Smooth muscle cell (in vitro differentiated cells): ENCODE data around the gene POMT1. TPM values are rescaled to one million over a fixed set of nuclear protein-coding genes. Genes with fewer than 3 reads are reported as not detected.

Experiments used
- DNase-seq: peaks from one replicate; lab custom pipeline; 2025; ENCODE audit not compliant: unreplicated experiment; lab: John Stamatoyannopoulos, UW
- H2AFZ ChIP-seq: fragments of 200-600 bp; sonication (generic); 2 replicates; pipeline ENCODE4 v1.6.0; 2016; ENCODE audit warnings: antibody characterized with exemption, low read depth, mild to moderate bottlenecking
- H3F3A ChIP-seq: fragments of 200-600 bp; sonication (generic); 2 replicates; pipeline ENCODE4 v1.6.0; 2017; ENCODE audit warnings: antibody characterized with exemption, low read depth
- H3K27ac ChIP-seq: fragments of 200-600 bp; sonication (generic); 2 replicates; pipeline ENCODE4 v1.5.1; 2016; ENCODE audit warnings: low read depth, mild to moderate bottlenecking
- H3K27me3 ChIP-seq: fragments of 200-600 bp; sonication (generic); 2 replicates; pipeline ENCODE4 v1.6.1; 2016; ENCODE audit warnings: low read depth, mild to moderate bottlenecking
- H3K36me3 ChIP-seq: fragments of 200-600 bp; sonication (generic); 2 replicates; pipeline ENCODE4 v1.5.1; 2016; ENCODE audit warnings: low read depth
- H3K4me1 ChIP-seq: fragments of 200-600 bp; sonication (generic); 2 replicates; pipeline ENCODE4 v1.5.1; 2016; ENCODE audit warnings: low read depth
- H3K4me2 ChIP-seq: fragments of 200-600 bp; sonication (generic); 2 replicates; pipeline ENCODE4 v1.6.0; 2016; ENCODE audit warnings: mild to moderate bottlenecking
- H3K4me3 ChIP-seq: fragments of 200-600 bp; sonication (generic); 2 replicates; pipeline ENCODE4 v1.5.1; 2016; ENCODE audit warnings: mild to moderate bottlenecking
- H3K79me2 ChIP-seq: fragments of 200-600 bp; sonication (generic); 2 replicates; pipeline ENCODE4 v1.6.0; 2016; ENCODE audit warnings: low read depth, mild to moderate bottlenecking
- H3K9ac ChIP-seq: fragments of 200-600 bp; sonication (generic); 2 replicates; pipeline ENCODE4 v1.6.0; 2016; ENCODE audit warnings: low read depth
- H3K9me3 ChIP-seq: fragments of 200-600 bp; sonication (generic); replicated peaks from 2 replicates; pipeline ENCODE4 v1.5.1; 2016; ENCODE audit warnings: low read depth
- H4K20me1 ChIP-seq: fragments of 200-600 bp; sonication (generic); 2 replicates; pipeline ENCODE4 v1.6.0; 2016; ENCODE audit warnings: low read depth
- WGBS: methylation state at CpG from one replicate; pipeline ENCODE4 v1.1.7; 2016; ENCODE audit warnings: low lambda C conversion rate; 5-methylcytosine and 5-hydroxymethylcytosine counted together
- polyA plus RNA-seq: library from polyadenylated mRNA; unstranded; fragments of >200 nt; fragmentation: Nextera tagmentation; extraction: Ambion mirVana; gene quantifications from 2 replicates; pipeline ENCODE4 v1.2.1, GENCODE V29; 2016
- total RNA-seq: library from RNA; depleted of rRNA; stranded (reverse); fragments of >200 nt; gene quantifications from 2 replicates; pipeline ENCODE4 v1.2.3, GENCODE V29; 2014
- TF ChIP-seq, protein P1 (sequence below): fragments of 200-600 bp; sonication (generic); IDR thresholded peaks from 2 replicates; pipeline ENCODE4 v1.5.1; 2017; ENCODE audit warnings: borderline replicate concordance, mild to moderate bottlenecking, antibody characterized with exemption; ENCODE audit not compliant: insufficient read depth, poor library complexity, severe bottlenecking

POMT1 gene
- total and polyA plus RNA-seq, 2 experiments from 2014 or later, result 11.8 to 15.2 TPM

DNA sequence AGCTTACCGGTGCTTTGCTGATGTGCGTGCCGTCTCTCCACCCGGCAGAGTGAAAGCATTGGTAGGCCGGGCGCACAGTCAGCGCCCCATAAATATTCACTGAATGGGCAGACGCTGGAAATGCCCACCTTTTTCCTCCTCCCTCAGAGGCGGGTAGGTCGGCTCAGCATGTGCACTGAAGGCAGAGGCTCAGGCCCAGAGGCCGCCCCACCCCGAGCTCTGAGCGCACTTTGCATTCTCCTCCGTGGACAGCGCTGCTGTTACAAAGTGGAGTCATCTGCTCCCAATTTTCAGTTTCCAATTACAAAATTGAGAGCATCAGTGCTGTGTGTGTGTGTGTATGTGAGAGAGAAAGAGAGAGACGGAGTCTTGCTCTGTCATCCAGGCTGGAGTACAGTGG lies 17.8 kb downstream of the POMT1 start:
- H4K20me1 ChIP-seq, result peaks cover 14% of the 10 kb centered on the region
- TF ChIP-seq, protein P1, sequence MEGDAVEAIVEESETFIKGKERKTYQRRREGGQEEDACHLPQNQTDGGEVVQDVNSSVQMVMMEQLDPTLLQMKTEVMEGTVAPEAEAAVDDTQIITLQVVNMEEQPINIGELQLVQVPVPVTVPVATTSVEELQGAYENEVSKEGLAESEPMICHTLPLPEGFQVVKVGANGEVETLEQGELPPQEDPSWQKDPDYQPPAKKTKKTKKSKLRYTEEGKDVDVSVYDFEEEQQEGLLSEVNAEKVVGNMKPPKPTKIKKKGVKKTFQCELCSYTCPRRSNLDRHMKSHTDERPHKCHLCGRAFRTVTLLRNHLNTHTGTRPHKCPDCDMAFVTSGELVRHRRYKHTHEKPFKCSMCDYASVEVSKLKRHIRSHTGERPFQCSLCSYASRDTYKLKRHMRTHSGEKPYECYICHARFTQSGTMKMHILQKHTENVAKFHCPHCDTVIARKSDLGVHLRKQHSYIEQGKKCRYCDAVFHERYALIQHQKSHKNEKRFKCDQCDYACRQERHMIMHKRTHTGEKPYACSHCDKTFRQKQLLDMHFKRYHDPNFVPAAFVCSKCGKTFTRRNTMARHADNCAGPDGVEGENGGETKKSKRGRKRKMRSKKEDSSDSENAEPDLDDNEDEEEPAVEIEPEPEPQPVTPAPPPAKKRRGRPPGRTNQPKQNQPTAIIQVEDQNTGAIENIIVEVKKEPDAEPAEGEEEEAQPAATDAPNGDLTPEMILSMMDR, result no peak
- 87% methylated on average over 16 of the region's 16 CpGs for WGBS

DNA sequence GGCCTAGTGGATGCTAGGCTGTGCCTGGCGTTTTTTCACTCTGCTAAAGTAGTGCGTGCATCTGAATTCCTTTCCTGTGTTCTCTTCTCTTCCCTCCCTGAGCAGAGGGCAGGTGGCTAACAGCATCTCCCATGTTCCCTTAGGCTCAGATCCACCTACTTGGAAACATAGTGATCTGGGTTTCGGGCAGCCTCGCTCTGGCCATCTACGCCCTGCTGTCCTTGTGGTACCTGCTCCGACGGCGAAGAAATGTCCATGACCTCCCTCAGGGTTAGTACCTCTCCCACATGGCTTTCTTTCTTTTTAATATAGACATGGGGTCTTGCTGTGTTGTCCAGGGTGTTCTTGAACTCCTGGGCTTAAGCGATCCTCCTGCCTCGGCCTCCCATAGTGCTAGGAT lies 18.5 kb downstream of the POMT1 start:
- H3K4me3 ChIP-seq, result no peak overlapping the region
- no peaks in the 10 kb centered on the region for H3K4me1 ChIP-seq
- no peak overlapping the region for H3K27ac ChIP-seq
- TF ChIP-seq, protein P1, result no peak
- H3K27me3 ChIP-seq, result no peaks in the 10 kb centered on the region
- no peak for DNase-seq
- H3F3A ChIP-seq, result peaks cover 16% of the 10 kb centered on the region
- WGBS, result 97% methylated on average over 10 of the region's 10 CpGs
- H2AFZ ChIP-seq, result no peak overlapping the region
- no peaks in the 10 kb centered on the region for H3K36me3 ChIP-seq
- H3K9ac ChIP-seq, result no peak overlapping the region
- H4K20me1 ChIP-seq, result peaks cover 14% of the 10 kb centered on the region
- H3K9me3 ChIP-seq, result no peaks in the 10 kb centered on the region
- H3K79me2 ChIP-seq, result no peaks in the 10 kb centered on the region
- no peak overlapping the region for H3K4me2 ChIP-seq

More for the DNA sequence above, 17.8 kb downstream of the POMT1 start:
- H3K4me3 ChIP-seq, result no peak overlapping the region
- no peaks in the 10 kb centered on the region for H3K27me3 ChIP-seq
- no peaks in the 10 kb centered on the region for H3K79me2 ChIP-seq
- no peak overlapping the region for H3K4me2 ChIP-seq
- no peak overlapping the region for H3K27ac ChIP-seq
- no peak overlapping the region for H2AFZ ChIP-seq
- no peaks in the 10 kb centered on the region for H3K36me3 ChIP-seq
- no peak for DNase-seq
- no peaks in the 10 kb centered on the region for H3K4me1 ChIP-seq
- no peak overlapping the region for H3K9ac ChIP-seq
- H3F3A ChIP-seq, result peaks cover 16% of the 10 kb centered on the region
- H3K9me3 ChIP-seq, result no peaks in the 10 kb centered on the region

DNA sequence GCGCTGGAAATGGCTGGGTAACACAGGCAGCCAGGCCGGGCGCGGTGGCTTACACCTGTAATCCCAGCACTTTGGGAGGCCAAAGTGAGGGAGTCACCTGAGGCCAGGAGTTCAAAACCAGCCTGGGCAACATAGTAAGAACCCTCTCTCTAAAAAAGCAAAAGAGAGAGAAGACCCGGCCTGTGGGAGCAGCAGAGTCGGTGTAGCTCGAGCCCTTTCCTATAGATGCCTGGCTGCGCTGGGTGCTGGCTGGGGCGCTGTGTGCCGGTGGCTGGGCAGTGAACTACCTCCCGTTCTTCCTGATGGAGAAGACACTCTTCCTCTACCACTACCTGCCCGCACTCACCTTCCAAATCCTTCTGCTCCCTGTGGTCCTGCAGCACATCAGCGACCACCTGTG lies 19.1 kb downstream of the POMT1 start:
- WGBS, result 95% methylated on average over 13 of the region's 13 CpGs
- Histone ChIP-seq H4K20me1 (peaks cover 14% of the 10 kb centered on the region), H3K36me3 (no peaks in the 10 kb centered on the region), H3K9ac (no peak overlapping the region), H3K27me3 (no peaks in the 10 kb centered on the region), H3K79me2 (no peaks in the 10 kb centered on the region), H3K4me2 (no peak overlapping the region), H3F3A (peaks cover 16% of the 10 kb centered on the region), H3K4me1 (no peaks in the 10 kb centered on the region), H2AFZ (no peak overlapping the region), H3K27ac (no peak overlapping the region), H3K4me3 (no peak overlapping the region), H3K9me3 (no peaks in the 10 kb centered on the region)
- DNase-seq, result no peak
- TF ChIP-seq, protein P1, result no peak
